Mammary epithelial cell (primary cell): Measurements from ENCODE around the gene TNN.

Source experiments
- EZH2 ChIP-seq: IDR thresholded peaks from 2 replicates; pipeline ENCODE4 v1.6.1; 2012; ENCODE audit warnings: low read length, inconsistent platforms, borderline replicate concordance
- TF ChIP-seq, protein P1 (sequence below), 2 donors: IDR thresholded peaks in 1 of 2; conservative IDR thresholded peaks in 1 of 2; 2 replicates each; pipeline ENCODE4 v1.5.1; 2011 to 2012; ENCODE audit warnings: inconsistent platforms in 2 of 2, low read length in 2 of 2, mild to moderate bottlenecking in 2 of 2, control low read depth in 1 of 2, low read depth in 1 of 2; ENCODE audit not compliant: insufficient read depth in 1 of 2; ENCODE audit errors: extremely low read depth in 1 of 2

DNA sequence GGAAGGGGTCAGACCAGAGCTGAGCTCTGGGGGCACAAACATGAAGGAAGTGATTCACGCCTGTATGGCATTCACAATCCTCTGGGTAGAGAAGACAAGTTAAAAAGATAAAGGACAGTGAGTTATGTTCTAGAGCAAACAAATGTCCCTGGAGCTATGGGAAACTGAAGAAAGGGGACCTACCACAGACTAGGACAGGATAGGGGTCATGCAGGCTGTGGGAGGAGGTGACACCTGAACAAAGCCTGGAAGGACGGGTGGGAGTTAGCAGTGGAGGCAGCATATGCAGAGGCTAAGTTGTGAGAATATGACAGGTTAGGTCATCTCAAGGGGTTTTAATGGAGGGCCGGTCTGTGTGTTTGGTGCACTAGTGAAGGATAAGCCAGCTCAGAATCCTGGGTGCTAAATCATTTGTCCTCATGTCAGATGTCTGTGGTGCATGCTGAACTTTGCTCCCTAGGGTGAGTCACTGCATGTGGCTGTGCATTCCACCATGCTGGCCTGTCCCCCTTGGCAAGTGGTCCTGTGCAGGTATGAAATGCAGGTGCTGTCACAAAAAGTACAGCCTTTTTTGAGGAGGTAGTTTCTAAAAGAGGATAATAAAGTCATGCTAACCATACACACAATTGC, 28.5 kb downstream of the TNN start:
- TF ChIP-seq, protein P1, sequence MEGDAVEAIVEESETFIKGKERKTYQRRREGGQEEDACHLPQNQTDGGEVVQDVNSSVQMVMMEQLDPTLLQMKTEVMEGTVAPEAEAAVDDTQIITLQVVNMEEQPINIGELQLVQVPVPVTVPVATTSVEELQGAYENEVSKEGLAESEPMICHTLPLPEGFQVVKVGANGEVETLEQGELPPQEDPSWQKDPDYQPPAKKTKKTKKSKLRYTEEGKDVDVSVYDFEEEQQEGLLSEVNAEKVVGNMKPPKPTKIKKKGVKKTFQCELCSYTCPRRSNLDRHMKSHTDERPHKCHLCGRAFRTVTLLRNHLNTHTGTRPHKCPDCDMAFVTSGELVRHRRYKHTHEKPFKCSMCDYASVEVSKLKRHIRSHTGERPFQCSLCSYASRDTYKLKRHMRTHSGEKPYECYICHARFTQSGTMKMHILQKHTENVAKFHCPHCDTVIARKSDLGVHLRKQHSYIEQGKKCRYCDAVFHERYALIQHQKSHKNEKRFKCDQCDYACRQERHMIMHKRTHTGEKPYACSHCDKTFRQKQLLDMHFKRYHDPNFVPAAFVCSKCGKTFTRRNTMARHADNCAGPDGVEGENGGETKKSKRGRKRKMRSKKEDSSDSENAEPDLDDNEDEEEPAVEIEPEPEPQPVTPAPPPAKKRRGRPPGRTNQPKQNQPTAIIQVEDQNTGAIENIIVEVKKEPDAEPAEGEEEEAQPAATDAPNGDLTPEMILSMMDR (conservative IDR thresholded peaks at IDR 0.05 in 1 of 2, IDR thresholded peaks at IDR 0.05 in 1 of 2; ENCODE audit: extremely low read depth in 1 of 2, insufficient read depth in 1 of 2, low read depth in 1 of 2, low read length in 2 of 2), result no peak
- no peak for TF ChIP-seq EZH2
